HG02588 (cell line): ENCODE measurements around the gene TAS1R3.
A peak's percentile ranks its signal among the peaks of the same experiment; 100 is the strongest.

Experiments used
- ATAC-seq: cut with Tn5 transposase; IDR thresholded peaks from one replicate; pipeline ENCODE4 v1.9.1; 2021; ENCODE audit warnings: mild to moderate bottlenecking, moderate library complexity; ENCODE audit not compliant: unreplicated experiment

TAS1R3 gene

DNA sequence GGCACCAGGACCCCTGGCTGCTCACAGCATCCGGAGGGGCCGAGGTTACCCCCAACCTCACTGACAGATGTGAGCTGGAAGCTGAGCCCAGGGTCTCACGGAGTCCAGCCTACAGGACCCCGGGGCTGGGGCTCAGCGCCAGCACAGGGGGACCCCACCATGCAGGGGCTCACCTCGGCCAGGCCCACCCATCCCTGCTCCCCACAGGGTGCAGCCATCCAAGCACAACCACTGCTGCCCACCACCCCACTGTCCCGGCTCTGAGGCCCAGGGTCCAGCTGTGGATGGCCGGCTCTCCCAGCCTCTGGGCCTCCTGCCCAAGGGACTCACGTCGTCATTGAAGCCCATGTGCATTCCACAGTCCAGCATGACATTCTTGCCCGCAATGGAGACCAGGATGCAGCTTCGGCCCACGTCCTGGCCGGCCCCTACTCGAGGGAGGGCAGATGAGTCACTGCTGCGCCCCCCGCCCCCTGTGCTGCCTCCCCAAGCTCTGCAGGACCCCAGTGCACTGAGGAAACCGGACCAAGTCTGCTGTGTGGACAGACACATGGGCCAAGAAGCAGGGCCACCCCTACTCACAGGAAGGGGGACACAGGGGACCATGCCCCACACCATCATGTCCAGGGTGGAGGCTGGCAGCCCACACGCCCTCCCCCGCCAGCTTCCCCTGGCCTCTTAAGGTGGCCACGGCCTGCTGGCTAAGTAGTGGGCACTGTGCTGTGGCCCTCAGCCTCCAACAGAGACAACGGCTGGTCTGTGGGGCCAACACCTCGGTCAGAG, 10.2 kb upstream of the TAS1R3 start:
- ATAC-seq = no peak

- ATAC-seq = no peak
Measured at GRCh38 chr1:1321477-1321876, 9.6 kb upstream of the TAS1R3 start.

GRCh38 chr1:1322418-1322817, 8.7 kb upstream of the TAS1R3 start:
- ATAC-seq = no peak

GRCh38 chr1:1322952-1323351, 8.1 kb upstream of the TAS1R3 start:
- ATAC-seq = no peak

GRCh38 chr1:1324084-1324523, 7.0 kb upstream of the TAS1R3 start:
- ATAC-seq = peak; percentile 21

- peak; percentile 63 for ATAC-seq
Measured at GRCh38 chr1:1324524-1325287, 6.4 kb upstream of the TAS1R3 start, which contains the start of the genes CPTP and INTS11. CPTP (plus strand) TSS chr1:1324802; CDS start chr1:1326911, 2,109 bp downstream. INTS11 (minus strand) TSS chr1:1324660; CDS start chr1:1324608, 52 bp downstream.

GRCh38 chr1:1325288-1326074, 5.6 kb upstream of the TAS1R3 start:
- no peak for ATAC-seq

DNA sequence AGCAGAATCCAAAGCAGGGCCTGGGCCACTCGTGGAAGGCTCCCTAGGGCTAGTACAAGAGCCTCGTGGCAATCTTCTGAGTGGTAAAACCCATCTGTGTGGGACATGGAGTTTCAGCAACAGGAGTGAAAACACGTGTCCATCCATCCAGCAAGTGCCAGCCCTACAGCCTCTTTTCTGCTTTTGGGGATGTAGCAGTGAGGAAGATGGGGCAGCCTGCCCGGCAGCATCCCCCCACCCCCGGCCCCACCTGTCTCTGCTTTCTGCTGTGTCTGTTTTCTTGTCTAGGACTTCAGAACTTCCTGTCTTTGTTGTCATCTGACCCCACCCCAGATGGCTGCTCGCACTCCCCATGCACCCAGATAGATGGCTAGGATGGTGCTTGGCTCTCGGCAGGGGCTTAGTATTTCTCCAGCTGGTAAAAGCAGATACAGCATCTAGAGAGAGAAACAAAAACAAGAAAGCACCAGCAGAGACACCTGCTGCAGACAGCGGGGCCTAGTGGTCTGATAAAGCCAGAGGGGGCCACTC, 4.9 kb upstream of the TAS1R3 start:
- ATAC-seq = no peak

DNA sequence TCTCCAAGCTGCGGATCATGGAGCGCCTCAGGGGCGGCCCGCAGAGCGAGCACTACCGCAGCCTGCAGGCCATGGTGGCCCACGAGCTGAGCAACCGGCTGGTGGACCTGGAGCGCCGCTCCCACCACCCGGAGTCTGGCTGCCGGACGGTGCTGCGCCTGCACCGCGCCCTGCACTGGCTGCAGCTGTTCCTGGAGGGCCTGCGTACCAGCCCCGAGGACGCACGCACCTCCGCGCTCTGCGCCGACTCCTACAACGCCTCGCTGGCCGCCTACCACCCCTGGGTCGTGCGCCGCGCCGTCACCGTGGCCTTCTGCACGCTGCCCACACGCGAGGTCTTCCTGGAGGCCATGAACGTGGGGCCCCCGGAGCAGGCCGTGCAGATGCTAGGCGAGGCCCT, 3.8 kb upstream of the TAS1R3 start:
- no peak for ATAC-seq

DNA sequence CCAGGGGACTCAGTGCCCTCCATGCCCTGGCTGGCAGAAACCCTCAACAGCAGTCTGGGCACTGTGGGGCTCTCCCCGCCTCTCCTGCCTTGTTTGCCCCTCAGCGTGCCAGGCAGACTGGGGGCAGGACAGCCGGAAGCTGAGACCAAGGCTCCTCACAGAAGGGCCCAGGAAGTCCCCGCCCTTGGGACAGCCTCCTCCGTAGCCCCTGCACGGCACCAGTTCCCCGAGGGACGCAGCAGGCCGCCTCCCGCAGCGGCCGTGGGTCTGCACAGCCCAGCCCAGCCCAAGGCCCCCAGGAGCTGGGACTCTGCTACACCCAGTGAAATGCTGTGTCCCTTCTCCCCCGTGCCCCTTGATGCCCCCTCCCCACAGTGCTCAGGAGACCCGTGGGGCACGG, 2.8 kb upstream of the TAS1R3 start:
- no peak for ATAC-seq

GRCh38 chr1:1329304-1330210, 1.5 kb upstream of the TAS1R3 start:
- ATAC-seq = no peak

DNA sequence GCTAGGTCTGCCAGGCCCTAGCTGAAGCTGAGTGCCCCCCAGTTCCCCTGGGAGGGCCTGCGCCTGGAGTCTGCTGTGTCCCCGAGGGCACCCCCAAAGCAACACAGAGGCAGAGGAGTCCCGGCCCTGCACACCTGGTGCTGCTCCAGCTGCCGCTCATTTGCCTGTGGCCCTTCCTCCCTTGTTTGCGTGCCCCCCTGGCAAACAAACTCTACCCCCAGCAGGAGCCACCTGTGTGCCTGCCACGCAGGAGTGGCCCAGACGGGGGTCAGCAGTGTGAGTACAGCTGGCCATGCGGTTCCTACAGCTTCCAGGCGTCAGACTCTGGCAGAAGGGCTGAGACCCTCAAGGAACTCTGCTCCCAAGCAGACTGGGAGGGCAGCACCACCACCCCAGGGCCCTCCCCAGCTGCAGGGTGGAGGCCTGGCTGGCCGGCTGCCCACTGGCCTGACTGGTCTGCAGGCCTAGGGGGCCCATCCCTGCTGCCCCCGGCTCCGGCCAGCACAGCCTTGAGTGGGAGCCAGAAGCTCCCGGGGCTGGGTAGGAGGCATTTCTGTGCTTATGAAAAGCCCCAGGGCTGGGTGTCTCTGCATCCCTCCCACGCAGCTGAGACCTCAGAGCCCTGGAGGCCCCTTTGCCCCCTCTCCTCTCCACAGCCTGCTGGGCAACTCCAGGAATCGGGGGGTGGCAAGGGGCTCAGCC, 563 bp upstream of the TAS1R3 start:
- no peak for ATAC-seq

- no peak for ATAC-seq
Measured at GRCh38 chr1:1332031-1332755, 1.1 kb downstream of the TAS1R3 start.

GRCh38 chr1:1332774-1333480, 1.8 kb downstream of the TAS1R3 start:
- no peak for ATAC-seq

DNA sequence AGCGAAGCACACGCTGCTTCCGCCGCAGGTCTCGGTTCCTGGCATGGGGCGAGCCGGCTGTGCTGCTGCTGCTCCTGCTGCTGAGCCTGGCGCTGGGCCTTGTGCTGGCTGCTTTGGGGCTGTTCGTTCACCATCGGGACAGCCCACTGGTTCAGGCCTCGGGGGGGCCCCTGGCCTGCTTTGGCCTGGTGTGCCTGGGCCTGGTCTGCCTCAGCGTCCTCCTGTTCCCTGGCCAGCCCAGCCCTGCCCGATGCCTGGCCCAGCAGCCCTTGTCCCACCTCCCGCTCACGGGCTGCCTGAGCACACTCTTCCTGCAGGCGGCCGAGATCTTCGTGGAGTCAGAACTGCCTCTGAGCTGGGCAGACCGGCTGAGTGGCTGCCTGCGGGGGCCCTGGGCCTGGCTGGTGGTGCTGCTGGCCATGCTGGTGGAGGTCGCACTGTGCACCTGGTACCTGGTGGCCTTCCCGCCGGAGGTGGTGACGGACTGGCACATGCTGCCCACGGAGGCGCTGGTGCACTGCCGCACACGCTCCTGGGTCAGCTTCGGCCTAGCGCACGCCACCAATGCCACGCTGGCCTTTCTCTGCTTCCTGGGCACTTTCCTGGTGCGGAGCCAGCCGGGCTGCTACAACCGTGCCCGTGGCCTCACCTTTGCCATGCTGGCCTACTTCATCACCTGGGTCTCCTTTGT, 2.6 kb downstream of the TAS1R3 start:
- no peak for ATAC-seq

DNA sequence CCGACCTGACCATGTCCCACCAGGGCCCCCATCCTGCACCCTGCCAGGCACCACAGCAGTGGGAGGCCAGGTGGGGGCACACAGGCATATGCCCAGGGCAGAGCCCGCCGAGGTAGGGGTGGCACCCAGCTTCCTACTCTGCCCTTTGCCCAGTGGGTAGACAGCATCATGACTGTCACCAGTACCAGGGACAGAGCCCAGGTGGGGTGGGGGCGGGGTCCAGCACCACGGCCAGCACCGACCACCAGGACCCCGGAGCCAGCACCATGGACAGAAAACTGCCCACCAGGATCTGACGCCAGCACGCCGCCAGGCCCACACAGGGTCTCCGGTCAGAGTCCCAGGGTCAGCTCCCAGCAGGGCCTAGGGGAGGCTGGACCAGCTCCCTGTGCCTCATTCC, 3.8 kb downstream of the TAS1R3 start:
- no peak for ATAC-seq

- ATAC-seq = no peak
Measured at GRCh38 chr1:1335283-1335682, 4.2 kb downstream of the TAS1R3 start.
